H1 (cell line): ENCODE measurements around the gene DRC1. TPM values are rescaled to one million over a fixed set of nuclear protein-coding genes. Genes with fewer than 3 reads are reported as not detected.

Experiments
- CTCF ChIA-PET: fragments of 300-600 bp; sonication (Branson Sonifier 250); formaldehyde crosslinking; loops from one replicate; lab custom pipeline; 2021; ENCODE audit not compliant: partially characterized antibody; lab: Charles Lee
- POLR2A ChIA-PET: fragments of 300-600 bp; sonication (Branson Sonifier 250); formaldehyde crosslinking; loops from one replicate; lab custom pipeline; 2021; ENCODE audit warnings: inconsistent platforms; ENCODE audit not compliant: partially characterized antibody; lab: Charles Lee
- DNase-seq, 2 experiments: peaks; one replicate each; pipeline versions ENCODE4 v3.0.0 to v3.0.0-alpha.2; 2010 to 2022; ENCODE audit warnings: low spot score in 2 of 2, low read depth in 1 of 2, mixed read lengths in 1 of 2
- FAIRE-seq: peaks from 2 replicates; lab custom pipeline; 2011; peaks lifted over from hg19 to GRCh38; lab: Jason Lieb, UNC
- H2AFZ ChIP-seq: 2 replicates; pipeline ENCODE4 v1.8.1; 2012; ENCODE audit warnings: low read length, inconsistent platforms
- H2AK5ac ChIP-seq: 2 replicates; pipeline ENCODE4 v1.6.1; 2013; ENCODE audit warnings: low read depth, low read length
- H2BK120ac ChIP-seq: replicated peaks from 2 replicates; pipeline ENCODE3; 2013; ENCODE audit warnings: low read depth, low read length, inconsistent platforms
- H2BK12ac ChIP-seq: 2 replicates; pipeline ENCODE4 v1.6.1; 2013; ENCODE audit warnings: low read depth, low read length
- H2BK15ac ChIP-seq: 2 replicates; pipeline ENCODE4 v1.6.1; 2013; ENCODE audit warnings: low read length
- H2BK20ac ChIP-seq: 2 replicates; pipeline ENCODE4 v1.6.1; 2013; ENCODE audit warnings: low read length
- H2BK5ac ChIP-seq: 2 replicates; pipeline ENCODE4 v1.6.1; 2013; ENCODE audit warnings: low read depth, low read length
- H3K14ac ChIP-seq: 2 replicates; pipeline ENCODE4 v1.6.1; 2013; ENCODE audit warnings: inconsistent platforms; ENCODE audit not compliant: insufficient read length
- H3K18ac ChIP-seq: 2 replicates; pipeline ENCODE4 v1.6.1; 2013; ENCODE audit warnings: low read length; ENCODE audit errors: extremely low read depth
- H3K23ac ChIP-seq: 2 replicates; pipeline ENCODE4 v1.6.1; 2013; ENCODE audit warnings: inconsistent platforms; ENCODE audit not compliant: insufficient read length
- H3K23me2 ChIP-seq: 2 replicates; pipeline ENCODE4 v1.6.1; 2013; ENCODE audit warnings: low read depth, low read length
- H3K27ac ChIP-seq: 2 replicates; pipeline ENCODE4 v1.6.1; 2011; ENCODE audit warnings: low read depth, low read length, inconsistent platforms
- H3K27me3 ChIP-seq, 4 experiments: replicated peaks in 1 of 4; 1 replicate in 1 of 4; 2 replicates in 3 of 4; pipeline versions ENCODE4 v1.6.1 to v1.8.1; 2011 to 2013; ENCODE audit warnings: low read length in 3 of 4, mild to moderate bottlenecking in 3 of 4, inconsistent platforms in 2 of 4, mixed read lengths in 2 of 4, moderate library complexity in 1 of 4; ENCODE audit not compliant: control insufficient read depth in 3 of 4, insufficient read depth in 3 of 4; ENCODE audit errors: extremely low read depth in 1 of 4
- H3K36me3 ChIP-seq, 4 experiments: 2 replicates each; pipeline versions ENCODE4 v1.6.1 to v1.8.1; 2011 to 2013; ENCODE audit warnings: mild to moderate bottlenecking in 4 of 4, low read length in 3 of 4, moderate library complexity in 2 of 4, control low read depth in 1 of 4, inconsistent platforms in 1 of 4; ENCODE audit not compliant: insufficient read depth in 4 of 4, control insufficient read depth in 2 of 4
- H3K4ac ChIP-seq: replicated peaks from 2 replicates; pipeline ENCODE3; 2013; ENCODE audit warnings: low read length, low read depth, mixed read lengths, inconsistent platforms; ENCODE audit not compliant: insufficient read length
- H3K4me1 ChIP-seq, 4 experiments: replicated peaks in 1 of 4; 1 replicate in 1 of 4; 2 replicates in 3 of 4; pipeline versions ENCODE4 v1.6.1 to v1.8.1; 2011 to 2013; ENCODE audit warnings: low read length in 3 of 4, inconsistent platforms in 2 of 4, mixed read lengths in 1 of 4; ENCODE audit not compliant: insufficient read depth in 4 of 4, control insufficient read depth in 3 of 4
- H3K4me2 ChIP-seq, 2 experiments: 2 replicates each; pipeline versions ENCODE4 v1.6.1 to v1.8.1; 2011 to 2013; ENCODE audit warnings: low read depth in 2 of 2, low read length in 2 of 2, control low read depth in 1 of 2, inconsistent platforms in 1 of 2, mild to moderate bottlenecking in 1 of 2; ENCODE audit not compliant: insufficient read depth in 1 of 2
- H3K4me3 ChIP-seq, 4 experiments: fragments of 200-600, 300-600 bp in 1 of 4; sonication (generic), shearing (Covaris generic), sonication (Bioruptor Twin) in 1 of 4; 2 replicates each; pipeline versions ENCODE4 v1.5.1 to v1.8.1; 2011 to 2016; ENCODE audit warnings: low read length in 4 of 4, low read depth in 3 of 4, control low read depth in 2 of 4, inconsistent platforms in 2 of 4, mild to moderate bottlenecking in 2 of 4, mixed read lengths in 1 of 4, moderate library complexity in 1 of 4; ENCODE audit not compliant: insufficient read depth in 2 of 4; ENCODE audit errors: extremely low read depth in 1 of 4
- H3K56ac ChIP-seq: replicated peaks from 2 replicates; pipeline ENCODE3; 2013; ENCODE audit warnings: low read depth, mild to moderate bottlenecking, mixed read lengths, low read length, inconsistent platforms; ENCODE audit not compliant: insufficient read length
- H3K79me1 ChIP-seq: 2 replicates; pipeline ENCODE4 v1.6.1; 2013; ENCODE audit warnings: low read depth, low read length, control low read depth
- H3K79me2 ChIP-seq, 2 experiments: 2 replicates each; pipeline versions ENCODE4 v1.6.1 to v1.8.1; 2012 to 2013; ENCODE audit warnings: low read length in 2 of 2, mild to moderate bottlenecking in 2 of 2, inconsistent platforms in 1 of 2; ENCODE audit not compliant: insufficient read depth in 2 of 2, control insufficient read depth in 1 of 2
- H3K9ac ChIP-seq, 4 experiments: replicated peaks in 1 of 4; 1 replicate in 1 of 4; 2 replicates in 3 of 4; pipeline versions ENCODE4 v1.6.1 to v1.8.1; 2011 to 2013; ENCODE audit warnings: low read depth in 3 of 4, low read length in 3 of 4, control low read depth in 2 of 4, mild to moderate bottlenecking in 2 of 4, moderate library complexity in 2 of 4, inconsistent platforms in 1 of 4; ENCODE audit errors: extremely low read depth in 1 of 4
- H3K9me3 ChIP-seq, 2 experiments: 2 replicates each; pipeline versions ENCODE4 v1.6.1 to v1.8.1; 2012 to 2013; ENCODE audit warnings: mild to moderate bottlenecking in 2 of 2, moderate library complexity in 2 of 2, control low read depth in 1 of 2, inconsistent platforms in 1 of 2, low read depth in 1 of 2, low read length in 1 of 2, mixed read lengths in 1 of 2; ENCODE audit not compliant: insufficient read depth in 2 of 2
- H4K20me1 ChIP-seq, 2 experiments: replicated peaks in 1 of 2; 2 replicates each; pipeline versions ENCODE3 to v1.8.1; 2011 to 2013; ENCODE audit warnings: inconsistent platforms in 2 of 2, low read length in 2 of 2, mild to moderate bottlenecking in 1 of 2; ENCODE audit not compliant: insufficient read depth in 2 of 2, control insufficient read depth in 1 of 2
- H4K5ac ChIP-seq: 2 replicates; pipeline ENCODE4 v1.6.1; 2013; ENCODE audit warnings: low read length, low read depth, mixed read lengths, inconsistent platforms; ENCODE audit not compliant: insufficient read length
- H4K8ac ChIP-seq: 2 replicates; pipeline ENCODE4 v1.8.0; 2013; ENCODE audit warnings: mild to moderate bottlenecking, moderate library complexity, low read length, inconsistent platforms; ENCODE audit not compliant: insufficient read depth; ENCODE audit errors: extremely low read depth
- H4K91ac ChIP-seq: replicated peaks from 2 replicates; pipeline ENCODE3; 2013; ENCODE audit warnings: low read length, mixed read lengths, inconsistent platforms; ENCODE audit not compliant: insufficient read length
- CBX5 ChIP-seq: fragments of 300-800, 300-1000 bp; sonication (generic); IDR thresholded peaks from 2 replicates; pipeline ENCODE4 v1.7.1; 2016; ENCODE audit warnings: antibody characterized with exemption, low read length, low read depth
- WGBS, 2 experiments: shearing (Covaris generic) in 1 of 2; methylation state at CpG; one replicate each; pipeline versions ENCODE4 v1.1.6 to v1.1.7; 2013 to 2015; ENCODE audit warnings: low lambda C conversion rate in 2 of 2, mixed read lengths in 2 of 2, inconsistent platforms in 1 of 2, low coverage in 1 of 2, missing lambda C conversion rate in 1 of 2; ENCODE audit not compliant: insufficient replicate concordance in 2 of 2, insufficient coverage in 1 of 2, insufficient read length in 1 of 2; ENCODE audit errors: extremely low coverage in 1 of 2, missing lambda C conversion rate in 1 of 2; 5-methylcytosine and 5-hydroxymethylcytosine counted together
- polyA plus RNA-seq, 7 experiments: library from polyadenylated mRNA; depleted of rRNA in 3 of 7; stranded (reverse) in 5 of 7; unstranded in 2 of 7; fragments of >200 nt in 5 of 7; fragments of 200-250 nt in 2 of 7; gene quantifications; 1 replicate in 5 of 7; 2 replicates in 1 of 7; 4 replicates in 1 of 7; pipeline versions ENCODE4 v1.2.1 to v1.2.3, GENCODE V29; 2011 to 2013; ENCODE audit warnings: missing spikeins in 2 of 7, mixed read lengths in 2 of 7
- total RNA-seq: library from RNA; stranded (reverse); fragmentation: NEBNext Ultra II Directional; extraction: Animal tissue kit (Norgen Biotek cat#: 25700); gene quantifications from 2 replicates; pipeline ENCODE4 v1.2.1, GENCODE V29; 2021

Gene DRC1
- total and polyA plus RNA-seq, 2 of the 8 experiments (the other 6 are each of a cell fraction or from before 2014, with no cell fraction given) = 0.08 TPM; not detected in 1

DNA sequence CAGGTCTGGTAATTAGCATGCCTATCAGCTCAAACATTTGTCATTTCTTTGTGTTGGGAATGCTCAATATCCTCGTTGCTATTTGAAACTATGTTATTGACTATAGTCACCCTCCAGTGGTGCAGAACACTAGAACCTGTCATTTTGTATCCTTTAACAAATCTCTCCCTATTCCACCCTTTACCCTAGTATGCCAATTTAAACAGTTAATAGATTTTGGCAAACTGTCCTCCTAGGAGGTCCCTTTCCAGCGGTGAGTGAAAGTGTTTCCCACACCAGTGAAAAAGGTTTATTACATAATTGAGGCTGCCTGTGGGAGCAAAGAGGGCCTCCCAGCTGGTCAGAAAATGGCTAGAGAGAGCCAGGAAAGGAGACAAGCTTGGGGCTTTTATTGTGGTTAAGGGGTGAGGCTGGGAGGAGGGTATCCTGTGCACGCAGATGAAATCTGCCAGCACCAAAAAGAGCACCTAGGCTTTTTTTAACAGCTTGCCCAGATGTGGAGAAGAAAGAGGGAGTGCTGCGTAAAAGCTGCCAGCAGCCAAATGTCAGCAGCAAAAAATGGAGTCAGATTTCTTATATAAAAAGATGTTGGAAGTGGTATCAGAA, 1.8 kb upstream of the DRC1 start:
- H2AFZ ChIP-seq = no peak overlapping the region
- no peak overlapping the region for H3K23ac ChIP-seq
- H2BK15ac ChIP-seq = no peak overlapping the region
- no peaks in the 10 kb centered on the region; a peak in 1 of 8 replicates for H3K36me3 ChIP-seq
- H3K14ac ChIP-seq = no peak overlapping the region
- H4K8ac ChIP-seq = no peak overlapping the region
- no peak overlapping the region for H3K27ac ChIP-seq
- no peak overlapping the region for H2BK5ac ChIP-seq
- H3K4me2 ChIP-seq = no peak overlapping the region
- no peak overlapping the region for H2BK120ac ChIP-seq
- no peak overlapping the region for H3K9ac ChIP-seq
- H3K56ac ChIP-seq = no peak overlapping the region
- H3K4me1 ChIP-seq = peaks cover 0 to 8% (median 6%) of the 10 kb centered on the region in 4 experiments; a peak in 5 of 7 replicates
- H4K5ac ChIP-seq = no peak overlapping the region
- H3K79me2 ChIP-seq = no peaks in the 10 kb centered on the region; a peak in 1 of 4 replicates
- no peaks in the 10 kb centered on the region; a peak in 1 of 7 replicates for H3K27me3 ChIP-seq
- no peak for TF ChIP-seq CBX5
- H3K23me2 ChIP-seq = peaks cover 2% of the 10 kb centered on the region
- H2AK5ac ChIP-seq = no peak overlapping the region
- ChIA-PET CTCF (interaction anchor here (1.1 to 2.4 kb wide), 3 partner anchors 17 to 70 kb away, joined by 3 to 7 read pairs (median 3); partner anchors contain the start of genes ADGRF3 and SELENOI), POLR2A (interaction anchor here (2.2 kb wide), 2 partner anchors 15 to 55 kb away, joined by 5 to 6 read pairs; partner anchors contain the start of gene SELENOI)
- no peak overlapping the region for H3K4me3 ChIP-seq
- H3K79me1 ChIP-seq = no peaks in the 10 kb centered on the region
- H4K91ac ChIP-seq = no peak overlapping the region
- DNase-seq (no peak), FAIRE-seq (no peak)
- no peak overlapping the region for H2BK12ac ChIP-seq
- H3K18ac ChIP-seq = no peak overlapping the region
- 72% methylated on average over 4 of the region's 4 CpGs; no CpG with 5 or more reads in 1 of the 2 experiments for WGBS, 2 experiments
- peaks cover 0 to 2% of the 10 kb centered on the region in 2 experiments for H4K20me1 ChIP-seq
- no peaks in the 10 kb centered on the region for H3K9me3 ChIP-seq
- H2BK20ac ChIP-seq = no peak overlapping the region
- H3K4ac ChIP-seq = no peak overlapping the region
